ENCODE measurements around the gene PDE3A.

Gene PDE3A

GRCh38 chr12:20711846-20712245 lies 343.5 kb downstream of the PDE3A start:
- DNase-seq (ENCODE audit: low read depth): no peak

- DNase-seq (ENCODE audit: low read depth): no peak
Observed at GRCh38 chr12:20716037-20716436, 347.7 kb downstream of the PDE3A start.

GRCh38 chr12:20716985-20717384 lies 348.6 kb downstream of the PDE3A start:
- no peak for DNase-seq (ENCODE audit: low read depth)

- no peak for DNase-seq (ENCODE audit: low read depth)
Observed at GRCh38 chr12:20718294-20718693, 350.0 kb downstream of the PDE3A start.

- no peak for DNase-seq (ENCODE audit: low read depth)
Observed at GRCh38 chr12:20722142-20722541, 353.8 kb downstream of the PDE3A start.

GRCh38 chr12:20731274-20731673 lies 362.9 kb downstream of the PDE3A start:
- no peak for DNase-seq (ENCODE audit: low read depth)

All from stimulated activated CD8-positive, alpha-beta memory T cell treated with anti-CD3 and anti-CD28 coated beads, Interleukin-7, amount 100 ng/mL, for 24 hours (primary cell).